HepG2 (cell line): Measurements from ENCODE around the gene PSORS1C1. TPM values are rescaled to one million over a fixed set of nuclear protein-coding genes. Genes with fewer than 3 reads are reported as not detected.

Source experiments
- ATAC-seq: fragments of 200-7000 bp; cut with Tn5 transposase; 3 replicates; pipeline ENCODE4 v1.9.1; 2020; ENCODE audit warnings: mild to moderate bottlenecking, moderate library complexity
- BruUV-seq: library from RNA; stranded (reverse); fragments of 400-500 nt; replicated peaks from 2 replicates; lab custom pipeline; 2021; lab: Mats Ljungman, UMichigan
- CTCF ChIA-PET: fragments of 300-600 bp; formaldehyde crosslinking; extraction: SDS; loops from one replicate; lab custom pipeline; 2021; ENCODE audit warnings: low total read pairs, inconsistent platforms, low intra/inter-chr PET ratio; lab: Yijun Ruan, JAX
- POLR2A ChIA-PET: fragments of 350-600 bp; sonication (Branson Sonifier 250); formaldehyde crosslinking; loops from one replicate; lab custom pipeline; 2020; ENCODE audit warnings: antibody characterized with exemption, inconsistent platforms; lab: Yijun Ruan, JAX
- DNase-seq: peaks from one replicate; pipeline ENCODE4 v3.0.0-alpha.2; 2015; ENCODE audit warnings: low spot score
- FAIRE-seq: peaks from 3 replicates; lab custom pipeline; 2011; peaks lifted over from hg19 to GRCh38; lab: Jason Lieb, UNC
- H2AFZ ChIP-seq: one replicate; pipeline ENCODE4 v1.6.1; 2011; ENCODE audit warnings: low read length, inconsistent platforms
- H3K27ac ChIP-seq: fragments of 300-600 bp; 3 replicates; pipeline ENCODE4 v1.8.0; 2011; ENCODE audit warnings: mixed run types, mild to moderate bottlenecking, mixed read lengths, low read length, inconsistent platforms; ENCODE audit not compliant: insufficient read depth; ENCODE audit errors: extremely low read length
- H3K27me3 ChIP-seq, 2 experiments: fragments of 200-600 bp in 1 of 2; 2 replicates in 1 of 2; 3 replicates in 1 of 2; pipeline versions ENCODE4 v1.6.0 to v1.8.0; 2011; ENCODE audit warnings: low read length in 2 of 2, mild to moderate bottlenecking in 2 of 2, moderate library complexity in 2 of 2, inconsistent platforms in 1 of 2; ENCODE audit not compliant: insufficient read depth in 2 of 2, control insufficient read depth in 1 of 2
- H3K36me3 ChIP-seq, 2 experiments: fragments of 200-600 bp in 1 of 2; replicated peaks in 1 of 2; 2 replicates in 1 of 2; 3 replicates in 1 of 2; pipeline versions ENCODE4 v1.5.1 to v1.8.0; 2011; ENCODE audit warnings: low read length in 2 of 2, inconsistent platforms in 1 of 2; ENCODE audit not compliant: insufficient read depth in 2 of 2, control insufficient read depth in 1 of 2
- H3K4me1 ChIP-seq: 2 replicates; pipeline ENCODE4 v1.5.1; 2012; ENCODE audit warnings: low read length, inconsistent platforms; ENCODE audit not compliant: insufficient read depth
- H3K4me2 ChIP-seq: 2 replicates; pipeline ENCODE4 v1.6.0; 2011; ENCODE audit warnings: low read depth, low read length, inconsistent platforms
- H3K4me3 ChIP-seq, 3 experiments: fragments of 200-600 bp in 1 of 3; sonication (generic), shearing (Covaris generic) in 1 of 3; replicated peaks in 1 of 3; 2 replicates each; pipeline ENCODE4 v1.5.1; 2011 to 2016; ENCODE audit warnings: low read length in 3 of 3, inconsistent platforms in 2 of 3, low read depth in 2 of 3, mild to moderate bottlenecking in 2 of 3, control low read depth in 1 of 3, mixed read lengths in 1 of 3; ENCODE audit not compliant: insufficient read depth in 1 of 3
- H3K79me2 ChIP-seq: one replicate; pipeline ENCODE4 v1.6.1; 2011; ENCODE audit warnings: low read length, inconsistent platforms; ENCODE audit not compliant: insufficient read depth
- H3K9ac ChIP-seq: 2 replicates; pipeline ENCODE4 v1.6.0; 2011; ENCODE audit warnings: mild to moderate bottlenecking, low read depth, low read length, inconsistent platforms; ENCODE audit not compliant: insufficient read depth
- H3K9me3 ChIP-seq: 2 replicates; pipeline ENCODE4 v1.5.1; 2012; ENCODE audit warnings: mild to moderate bottlenecking, low read length
- H4K20me1 ChIP-seq: 2 replicates; pipeline ENCODE4 v1.6.0; 2011; ENCODE audit warnings: inconsistent platforms, mild to moderate bottlenecking, low read length, moderate library complexity; ENCODE audit not compliant: insufficient read depth
- EZH2 ChIP-seq: conservative IDR thresholded peaks from 2 replicates; pipeline ENCODE4 v1.6.1; 2012; ENCODE audit warnings: mild to moderate bottlenecking, low read depth, low read length, moderate library complexity
- HDAC6 ChIP-seq: fragments of 200-600 bp; sonication (generic); IDR thresholded peaks from 2 replicates; pipeline ENCODE4 v1.7.0; 2017; ENCODE audit warnings: mild to moderate bottlenecking, antibody characterized with exemption, low read length, low read depth
- KLF12 ChIP-seq: sonication (generic); formaldehyde crosslinking; IDR thresholded peaks from 2 replicates; pipeline ENCODE4 v1.4.0; 2020; ENCODE audit warnings: missing genetic modification reagents, borderline replicate concordance
- KLF15 ChIP-seq: sonication (generic); formaldehyde crosslinking; IDR thresholded peaks from 2 replicates; pipeline ENCODE4 v1.8.1; 2023; ENCODE audit warnings: borderline replicate concordance, mild to moderate bottlenecking, inconsistent platforms, missing genetic modification reagents, mixed read lengths
- MIER3 ChIP-seq: IDR thresholded peaks from 2 replicates; pipeline ENCODE4 v1.6.1; 2016; ENCODE audit warnings: missing compliant biosample characterization, borderline replicate concordance
- PITX1 ChIP-seq: sonication (generic); formaldehyde crosslinking; IDR thresholded peaks from 2 replicates; pipeline ENCODE4 v1.5.1; 2020; ENCODE audit warnings: mild to moderate bottlenecking, missing genetic modification reagents
- PRMT3 ChIP-seq: sonication (generic); formaldehyde crosslinking; IDR thresholded peaks from 2 replicates; pipeline ENCODE4 v1.8.1; 2022; ENCODE audit warnings: low read depth, mild to moderate bottlenecking, moderate library complexity, missing genetic modification reagents, borderline replicate concordance
- SOX13 ChIP-seq, 3 experiments: fragments of 450-650 bp in 1 of 3; sonication (generic) in 1 of 3; formaldehyde crosslinking in 1 of 3; IDR thresholded peaks in 2 of 3; conservative IDR thresholded peaks in 1 of 3; 2 replicates each; pipeline versions ENCODE4 v1.5.0 to v1.6.1; 2016 to 2020; ENCODE audit warnings: antibody characterized with exemption in 1 of 3, mild to moderate bottlenecking in 1 of 3, missing compliant biosample characterization in 1 of 3, missing genetic modification reagents in 1 of 3, moderate library complexity in 1 of 3
- YEATS4 ChIP-seq: sonication (generic); formaldehyde crosslinking; IDR thresholded peaks from 2 replicates; pipeline ENCODE4 v1.4.0; 2020; ENCODE audit warnings: missing genetic modification reagents, borderline replicate concordance
- ZNF558 ChIP-seq: sonication (generic); formaldehyde crosslinking; IDR thresholded peaks from 2 replicates; pipeline ENCODE4 v1.9.0; 2022; ENCODE audit warnings: mild to moderate bottlenecking, missing genetic modification reagents, borderline replicate concordance
- WGBS: methylation state at CpG from one replicate; pipeline ENCODE4 v1.1.6; 2017; ENCODE audit warnings: low lambda C conversion rate; 5-methylcytosine and 5-hydroxymethylcytosine counted together
- in situ Hi-C: cut with HindIII; loops from 2 replicates; pipeline ENCODE4 v1.10.0; 2017; ENCODE audit warnings: low pct_unique_long_range_greater_than_20kb; ENCODE audit not compliant: extremely low pct_ligation_motif_present
- intact Hi-C: fragments of 100-400 bp; cut with micrococcal nuclease; formaldehyde crosslinking; loops from one replicate; pipeline ENCODE4 v1.10.0; 2022; ENCODE audit not compliant: unreplicated experiment
- polyA plus RNA-seq, 8 experiments: library from polyadenylated mRNA; depleted of rRNA in 3 of 8; stranded (reverse) in 7 of 8; unstranded in 1 of 8; fragments of >200 nt; fragmentation: Illumina TruSeq in 4 of 8; extraction: Trizol in 4 of 8; gene quantifications; 2 replicates each; pipeline versions ENCODE4 v1.2.1 to v1.2.3, GENCODE V29; 2011 to 2016; ENCODE audit warnings: low read depth in 4 of 8, missing spikeins in 1 of 8, mixed read lengths in 1 of 8; ENCODE audit not compliant: insufficient read depth in 1 of 8
- total RNA-seq, 5 experiments: library from RNA; depleted of rRNA; stranded (reverse); fragments of >200 nt; fragmentation: Illumina TruSeq; extraction: Trizol; gene quantifications; 2 replicates each; pipeline ENCODE4 v1.2.3, GENCODE V29; 2016; ENCODE audit warnings: low read depth in 1 of 5
- TF ChIP-seq, protein P1 (sequence below): sonication (generic); formaldehyde crosslinking; IDR thresholded peaks from 2 replicates; pipeline ENCODE4 v1.4.0; 2020; ENCODE audit warnings: missing genetic modification reagents, borderline replicate concordance
- TF ChIP-seq, protein P2 (sequence below): sonication (generic); formaldehyde crosslinking; IDR thresholded peaks from 2 replicates; pipeline ENCODE4 v1.4.0; 2020; ENCODE audit warnings: missing genetic modification reagents
- TF ChIP-seq, protein P3 (sequence below): sonication (generic); formaldehyde crosslinking; IDR thresholded peaks from 2 replicates; pipeline ENCODE4 v1.4.0; 2020; ENCODE audit warnings: missing genetic modification reagents, borderline replicate concordance
- TF ChIP-seq, protein P4 (sequence below): IDR thresholded peaks from 2 replicates; pipeline ENCODE4 v1.6.1; 2016; ENCODE audit warnings: missing genetic modification reagents, missing compliant biosample characterization

The PSORS1C1 gene
- total and polyA plus RNA-seq, 2 of the 13 experiments (the other 11 are each of a cell fraction or from before 2014, with no cell fraction given), result 0.01 to 0.02 TPM

DNA sequence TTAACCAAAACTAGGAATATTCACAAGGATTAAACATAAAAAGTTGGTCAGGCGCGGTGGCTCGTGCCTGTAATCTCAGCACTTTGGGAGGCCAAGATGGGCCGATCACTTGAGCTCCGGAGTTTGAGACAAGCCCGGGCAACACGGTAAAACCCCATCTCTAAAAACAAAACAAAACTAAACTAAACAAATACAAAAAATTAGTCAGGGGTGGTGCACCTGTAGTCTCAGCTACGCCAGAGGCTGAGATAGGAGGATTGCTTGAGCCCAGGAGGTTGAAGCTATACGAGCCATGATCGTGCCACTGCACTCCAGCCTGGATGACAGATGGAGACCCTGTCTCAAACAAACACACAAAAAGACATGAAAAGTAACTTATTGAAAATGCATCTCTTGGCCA, 21.1 kb downstream of the PSORS1C1 start (continued):
- TF ChIP-seq, protein P1, sequence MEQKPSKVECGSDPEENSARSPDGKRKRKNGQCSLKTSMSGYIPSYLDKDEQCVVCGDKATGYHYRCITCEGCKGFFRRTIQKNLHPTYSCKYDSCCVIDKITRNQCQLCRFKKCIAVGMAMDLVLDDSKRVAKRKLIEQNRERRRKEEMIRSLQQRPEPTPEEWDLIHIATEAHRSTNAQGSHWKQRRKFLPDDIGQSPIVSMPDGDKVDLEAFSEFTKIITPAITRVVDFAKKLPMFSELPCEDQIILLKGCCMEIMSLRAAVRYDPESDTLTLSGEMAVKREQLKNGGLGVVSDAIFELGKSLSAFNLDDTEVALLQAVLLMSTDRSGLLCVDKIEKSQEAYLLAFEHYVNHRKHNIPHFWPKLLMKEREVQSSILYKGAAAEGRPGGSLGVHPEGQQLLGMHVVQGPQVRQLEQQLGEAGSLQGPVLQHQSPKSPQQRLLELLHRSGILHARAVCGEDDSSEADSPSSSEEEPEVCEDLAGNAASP (CRISPR knock-in tag), result no peak
- TF ChIP-seq MIER3 (CRISPR knock-in tag) (no peak), KLF15 (no peak), KLF12 (CRISPR knock-in tag) (no peak)

DNA sequence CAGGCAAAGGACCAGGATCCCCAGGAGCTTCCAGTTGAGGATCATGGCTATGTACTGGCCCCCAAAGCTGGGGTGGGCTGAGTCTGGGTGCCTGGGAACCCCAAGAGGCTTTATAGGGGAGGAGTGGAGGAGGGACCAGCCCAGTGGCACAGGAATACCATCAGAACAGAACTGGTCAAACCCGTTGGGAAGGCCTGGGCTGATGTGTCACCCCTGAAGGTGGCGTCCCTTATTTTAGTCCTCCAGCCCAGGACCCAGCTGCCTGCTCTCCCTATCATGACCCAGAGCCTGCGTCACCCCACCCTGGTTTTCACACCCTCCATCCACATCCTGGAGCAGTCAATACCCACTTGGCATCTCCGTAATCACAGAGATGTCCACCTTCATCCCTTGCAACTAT, 24.4 kb downstream of the PSORS1C1 start, which contains the start of gene PSORS1C2:
PSORS1C2 (minus strand) TSS at position 85 of the 400 bp plus-strand sequence; CDS start at position 45, 40 bp downstream.
- DNase-seq (no peak), ATAC-seq (no peak), FAIRE-seq (no peak)
- intact Hi-C loops (no loop called here), in situ Hi-C loops (loop anchor here (5.0 kb wide), 2 partner anchors 53 to 228 kb away; no protein-coding TSS in a partner anchor)
- H2AFZ ChIP-seq, result no peak within 1 kb of the TSS
- BruUV-seq, result no TSS peak
- no peak within 1 kb of the TSS for H3K27ac ChIP-seq
- no peaks in the 10 kb centered on the region for H3K9me3 ChIP-seq
- CTCF ChIA-PET, result interaction anchor here (2.8 to 3.9 kb wide), 2 partner anchors 54 to 228 kb away, joined by 16 to 110 read pairs; no protein-coding TSS in a partner anchor
- H3K27me3 ChIP-seq, result 0 out of 5 replicates have a peak, but pooled peaks cover 0 to 4% of the 10 kb centered on the region in 2 experiments
- peak within 1 kb of the TSS; percentile 98 for H3K4me2 ChIP-seq
- no peaks in the 10 kb centered on the region for H4K20me1 ChIP-seq
- 86% methylated on average over 3 of the region's 4 CpGs for WGBS
- POLR2A ChIA-PET, result no interaction called here
- H3K79me2 ChIP-seq, result no peaks in the 10 kb centered on the region
- H3K9ac ChIP-seq, result no peak within 1 kb of the TSS; the same call in 1 of the 2 replicates
- peak within 1 kb of the TSS in 1 of 3 experiments; percentile 55; a peak in 2 of 6 replicates for H3K4me3 ChIP-seq
- H3K36me3 ChIP-seq, result peaks cover 0 to 7% of the 10 kb centered on the region in 2 experiments; a peak in 1 of 5 replicates
- H3K4me1 ChIP-seq, result peaks cover 7% of the 10 kb centered on the region
- TF ChIP-seq, protein P2, sequence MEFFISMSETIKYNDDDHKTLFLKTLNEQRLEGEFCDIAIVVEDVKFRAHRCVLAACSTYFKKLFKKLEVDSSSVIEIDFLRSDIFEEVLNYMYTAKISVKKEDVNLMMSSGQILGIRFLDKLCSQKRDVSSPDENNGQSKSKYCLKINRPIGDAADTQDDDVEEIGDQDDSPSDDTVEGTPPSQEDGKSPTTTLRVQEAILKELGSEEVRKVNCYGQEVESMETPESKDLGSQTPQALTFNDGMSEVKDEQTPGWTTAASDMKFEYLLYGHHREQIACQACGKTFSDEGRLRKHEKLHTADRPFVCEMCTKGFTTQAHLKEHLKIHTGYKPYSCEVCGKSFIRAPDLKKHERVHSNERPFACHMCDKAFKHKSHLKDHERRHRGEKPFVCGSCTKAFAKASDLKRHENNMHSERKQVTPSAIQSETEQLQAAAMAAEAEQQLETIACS, result no peak
- TF ChIP-seq, protein P3, sequence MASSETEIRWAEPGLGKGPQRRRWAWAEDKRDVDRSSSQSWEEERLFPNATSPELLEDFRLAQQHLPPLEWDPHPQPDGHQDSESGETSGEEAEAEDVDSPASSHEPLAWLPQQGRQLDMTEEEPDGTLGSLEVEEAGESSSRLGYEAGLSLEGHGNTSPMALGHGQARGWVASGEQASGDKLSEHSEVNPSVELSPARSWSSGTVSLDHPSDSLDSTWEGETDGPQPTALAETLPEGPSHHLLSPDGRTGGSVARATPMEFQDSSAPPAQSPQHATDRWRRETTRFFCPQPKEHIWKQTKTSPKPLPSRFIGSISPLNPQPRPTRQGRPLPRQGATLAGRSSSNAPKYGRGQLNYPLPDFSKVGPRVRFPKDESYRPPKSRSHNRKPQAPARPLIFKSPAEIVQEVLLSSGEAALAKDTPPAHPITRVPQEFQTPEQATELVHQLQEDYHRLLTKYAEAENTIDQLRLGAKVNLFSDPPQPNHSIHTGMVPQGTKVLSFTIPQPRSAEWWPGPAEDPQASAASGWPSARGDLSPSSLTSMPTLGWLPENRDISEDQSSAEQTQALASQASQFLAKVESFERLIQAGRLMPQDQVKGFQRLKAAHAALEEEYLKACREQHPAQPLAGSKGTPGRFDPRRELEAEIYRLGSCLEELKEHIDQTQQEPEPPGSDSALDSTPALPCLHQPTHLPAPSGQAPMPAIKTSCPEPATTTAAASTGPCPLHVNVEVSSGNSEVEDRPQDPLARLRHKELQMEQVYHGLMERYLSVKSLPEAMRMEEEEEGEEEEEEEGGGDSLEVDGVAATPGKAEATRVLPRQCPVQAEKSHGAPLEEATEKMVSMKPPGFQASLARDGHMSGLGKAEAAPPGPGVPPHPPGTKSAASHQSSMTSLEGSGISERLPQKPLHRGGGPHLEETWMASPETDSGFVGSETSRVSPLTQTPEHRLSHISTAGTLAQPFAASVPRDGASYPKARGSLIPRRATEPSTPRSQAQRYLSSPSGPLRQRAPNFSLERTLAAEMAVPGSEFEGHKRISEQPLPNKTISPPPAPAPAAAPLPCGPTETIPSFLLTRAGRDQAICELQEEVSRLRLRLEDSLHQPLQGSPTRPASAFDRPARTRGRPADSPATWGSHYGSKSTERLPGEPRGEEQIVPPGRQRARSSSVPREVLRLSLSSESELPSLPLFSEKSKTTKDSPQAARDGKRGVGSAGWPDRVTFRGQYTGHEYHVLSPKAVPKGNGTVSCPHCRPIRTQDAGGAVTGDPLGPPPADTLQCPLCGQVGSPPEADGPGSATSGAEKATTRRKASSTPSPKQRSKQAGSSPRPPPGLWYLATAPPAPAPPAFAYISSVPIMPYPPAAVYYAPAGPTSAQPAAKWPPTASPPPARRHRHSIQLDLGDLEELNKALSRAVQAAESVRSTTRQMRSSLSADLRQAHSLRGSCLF, result no peak
- TF ChIP-seq PRMT3 (CRISPR knock-in tag), result no peak
- TF ChIP-seq EZH2, result no peak
- TF ChIP-seq, protein P4, sequence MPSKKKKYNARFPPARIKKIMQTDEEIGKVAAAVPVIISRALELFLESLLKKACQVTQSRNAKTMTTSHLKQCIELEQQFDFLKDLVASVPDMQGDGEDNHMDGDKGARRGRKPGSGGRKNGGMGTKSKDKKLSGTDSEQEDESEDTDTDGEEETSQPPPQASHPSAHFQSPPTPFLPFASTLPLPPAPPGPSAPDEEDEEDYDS (CRISPR knock-in tag), result no peak
- TF ChIP-seq YEATS4 (CRISPR knock-in tag), result no peak
- no peak for TF ChIP-seq SOX13 (IDR thresholded peaks at IDR 0.05)
- no peak for TF ChIP-seq SOX13 (CRISPR knock-in tag; conservative IDR thresholded peaks at IDR 0.05 in 1 of 2, IDR thresholded peaks at IDR 0.05 in 1 of 2)
- TF ChIP-seq PITX1, result no peak
- TF ChIP-seq ZNF558 (CRISPR knock-in tag), result no peak
- no peak for TF ChIP-seq HDAC6
